CD4-positive, alpha-beta T cell (primary cell): ENCODE measurements around the gene CSF1. TPM values are rescaled to one million over a fixed set of nuclear protein-coding genes. Genes with fewer than 3 reads are reported as not detected.
"Not testable (repeated sequence)": the region's sequence is repeated elsewhere in the genome, so short reads cannot be mapped to it uniquely, and the experiment has no call there.

Experiments used
- ATAC-seq: fragments of 200-7000 bp; cut with Tn5 transposase; one replicate; pipeline ENCODE4 v1.10.0; 2022; ENCODE audit warnings: mild to moderate bottlenecking; ENCODE audit not compliant: poor library complexity
- CTCF ChIA-PET: fragments of 350-600 bp; sonication (Branson Sonifier 250); formaldehyde crosslinking; loops from one replicate; lab custom pipeline; 2021; ENCODE audit warnings: antibody characterized with exemption, inconsistent platforms; lab: Charles Lee
- POLR2A ChIA-PET: fragments of 350-600 bp; sonication (Branson Sonifier 250); formaldehyde crosslinking; loops from one replicate; lab custom pipeline; 2021; ENCODE audit warnings: antibody characterized with exemption, inconsistent platforms; lab: Charles Lee
- DNase-seq, 14 experiments: peaks; one replicate each; pipeline ENCODE4 v3.0.0-alpha.2; 2013 to 2020; ENCODE audit warnings: mixed read lengths in 2 of 14
- H3K27ac ChIP-seq, 2 donors: one replicate each; pipeline versions ENCODE4 v1.5.1 to v1.7.0; 2013; ENCODE audit warnings: low read length in 2 of 2, low read depth in 1 of 2, mild to moderate bottlenecking in 1 of 2
- H3K27me3 ChIP-seq, 2 experiments: 1 replicate in 1 of 2; 2 replicates in 1 of 2; pipeline versions ENCODE4 v1.6.1 to v1.7.0; 2013; ENCODE audit warnings: low read length in 2 of 2, control low read depth in 1 of 2, mild to moderate bottlenecking in 1 of 2, moderate library complexity in 1 of 2; ENCODE audit not compliant: insufficient read depth in 2 of 2, control insufficient read depth in 1 of 2
- H3K36me3 ChIP-seq: one replicate; pipeline ENCODE4 v1.6.1; 2013; ENCODE audit warnings: low read length, control low read depth; ENCODE audit not compliant: insufficient read depth
- H3K4me1 ChIP-seq: one replicate; pipeline ENCODE4 v1.6.1; 2013; ENCODE audit warnings: low read length, control low read depth; ENCODE audit not compliant: insufficient read depth
- H3K4me3 ChIP-seq: one replicate; pipeline ENCODE4 v1.5.1; 2013; ENCODE audit warnings: mild to moderate bottlenecking, low read length, moderate library complexity
- H3K9me3 ChIP-seq, 2 experiments: 1 replicate in 1 of 2; 2 replicates in 1 of 2; pipeline versions ENCODE4 v1.6.1 to v1.7.0; 2013; ENCODE audit warnings: low read length in 2 of 2, mild to moderate bottlenecking in 2 of 2, control low read depth in 1 of 2, moderate library complexity in 1 of 2; ENCODE audit not compliant: control insufficient read depth in 1 of 2, insufficient read depth in 1 of 2
- H3K27ac Mint-ChIP-seq: one replicate; pipeline ENCODE4 v1.8.0; 2020; ENCODE audit warnings: mixed read lengths
- H3K27me3 Mint-ChIP-seq: one replicate; pipeline ENCODE4 v1.8.0; 2021; ENCODE audit warnings: mixed read lengths
- H3K36me3 Mint-ChIP-seq: one replicate; pipeline ENCODE4 v1.8.0; 2021; ENCODE audit warnings: low read depth, mixed read lengths
- H3K4me1 Mint-ChIP-seq: one replicate; pipeline ENCODE4 v1.8.0; 2021; ENCODE audit warnings: low read depth, mixed read lengths
- H3K4me3 Mint-ChIP-seq: one replicate; pipeline ENCODE4 v1.8.0; 2020; ENCODE audit warnings: mild to moderate bottlenecking, mixed read lengths
- H3K9me3 Mint-ChIP-seq: one replicate; pipeline ENCODE4 v1.8.0; 2020; ENCODE audit warnings: mixed read lengths
- intact Hi-C, 2 experiments: fragments of 100-400 bp; cut with DNase I in 1 of 2; cut with micrococcal nuclease in 1 of 2; formaldehyde crosslinking; loops; one replicate each; pipeline versions ENCODE4 v1.15.1 to v1.9.0; 2023 to 2025; cut with DNase I, micrococcal nuclease
- total RNA-seq, 174 experiments: library from RNA in 2 of 174; stranded (reverse) in 2 of 174; gene quantifications; one replicate each; pipeline ENCODE4 v1.2.3 and lab custom pipeline; 2021 to 2026
- TF ChIP-seq, protein P1 (sequence below): fragments of 200-600 bp; IDR thresholded peaks from one replicate; pipeline ENCODE4 v1.8.0; 2022; ENCODE audit warnings: antibody characterized with exemption, mild to moderate bottlenecking

The CSF1 gene
- total RNA-seq, 2 experiments from 2014 or later: 6.5 to 6.7 TPM

GRCh38 chr1:109919303-109919702 lies 8.7 kb downstream of the CSF1 start:
- ATAC-seq (no peak), DNase-seq (no peak)
- ChIA-PET CTCF (no interaction called here), POLR2A (interaction anchor here (0.9 to 1.2 kb wide), 2 partner anchors 9 to 129 kb away, joined by 3 read pairs; partner anchors contain the start of gene CSF1)
- intact Hi-C loops: no loop called here
- Mint-ChIP-seq H3K9me3 (no peaks in the 10 kb centered on the region), H3K4me3 (no peak overlapping the region), H3K27ac (no peak overlapping the region), H3K36me3 (peaks cover 46% of the 10 kb centered on the region), H3K4me1 (no peaks in the 10 kb centered on the region), H3K27me3 (no peaks in the 10 kb centered on the region)
- peaks cover 0 to 12% of the 10 kb centered on the region in 2 experiments for H3K9me3 ChIP-seq
- H3K27me3 ChIP-seq: no peaks in the 10 kb centered on the region
- TF ChIP-seq, protein P1, sequence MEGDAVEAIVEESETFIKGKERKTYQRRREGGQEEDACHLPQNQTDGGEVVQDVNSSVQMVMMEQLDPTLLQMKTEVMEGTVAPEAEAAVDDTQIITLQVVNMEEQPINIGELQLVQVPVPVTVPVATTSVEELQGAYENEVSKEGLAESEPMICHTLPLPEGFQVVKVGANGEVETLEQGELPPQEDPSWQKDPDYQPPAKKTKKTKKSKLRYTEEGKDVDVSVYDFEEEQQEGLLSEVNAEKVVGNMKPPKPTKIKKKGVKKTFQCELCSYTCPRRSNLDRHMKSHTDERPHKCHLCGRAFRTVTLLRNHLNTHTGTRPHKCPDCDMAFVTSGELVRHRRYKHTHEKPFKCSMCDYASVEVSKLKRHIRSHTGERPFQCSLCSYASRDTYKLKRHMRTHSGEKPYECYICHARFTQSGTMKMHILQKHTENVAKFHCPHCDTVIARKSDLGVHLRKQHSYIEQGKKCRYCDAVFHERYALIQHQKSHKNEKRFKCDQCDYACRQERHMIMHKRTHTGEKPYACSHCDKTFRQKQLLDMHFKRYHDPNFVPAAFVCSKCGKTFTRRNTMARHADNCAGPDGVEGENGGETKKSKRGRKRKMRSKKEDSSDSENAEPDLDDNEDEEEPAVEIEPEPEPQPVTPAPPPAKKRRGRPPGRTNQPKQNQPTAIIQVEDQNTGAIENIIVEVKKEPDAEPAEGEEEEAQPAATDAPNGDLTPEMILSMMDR: no peak
- peaks cover 89% of the 10 kb centered on the region for H3K36me3 ChIP-seq
- no peak overlapping the region for H3K4me3 ChIP-seq
- H3K27ac ChIP-seq: no peak overlapping the region
- H3K4me1 ChIP-seq: peaks cover 12% of the 10 kb centered on the region

GRCh38 chr1:109920391-109920790 lies 9.7 kb downstream of the CSF1 start:
- H3K4me1 Mint-ChIP-seq, H3K27me3 Mint-ChIP-seq, H3K27me3 ChIP-seq, H3K4me3 ChIP-seq, H3K9me3 Mint-ChIP-seq, DNase-seq, ATAC-seq, H3K27ac Mint-ChIP-seq, intact Hi-C loops, H3K4me1 ChIP-seq, H3K4me3 Mint-ChIP-seq, H3K27ac ChIP-seq: not testable (repeated sequence)
- CTCF ChIA-PET: interaction anchor here (1.2 kb wide), 1 partner anchor 144 kb away, joined by 4 read pairs; no protein-coding TSS in a partner anchor
- H3K36me3 ChIP-seq: peaks cover 91% of the 10 kb centered on the region
- peaks cover 51% of the 10 kb centered on the region for H3K36me3 Mint-ChIP-seq
- peaks cover 0 to 12% of the 10 kb centered on the region in 2 experiments for H3K9me3 ChIP-seq
- POLR2A ChIA-PET: interaction anchor here (0.9 to 1.2 kb wide), 2 partner anchors 10 to 130 kb away, joined by 3 read pairs; partner anchors contain the start of gene CSF1

DNA sequence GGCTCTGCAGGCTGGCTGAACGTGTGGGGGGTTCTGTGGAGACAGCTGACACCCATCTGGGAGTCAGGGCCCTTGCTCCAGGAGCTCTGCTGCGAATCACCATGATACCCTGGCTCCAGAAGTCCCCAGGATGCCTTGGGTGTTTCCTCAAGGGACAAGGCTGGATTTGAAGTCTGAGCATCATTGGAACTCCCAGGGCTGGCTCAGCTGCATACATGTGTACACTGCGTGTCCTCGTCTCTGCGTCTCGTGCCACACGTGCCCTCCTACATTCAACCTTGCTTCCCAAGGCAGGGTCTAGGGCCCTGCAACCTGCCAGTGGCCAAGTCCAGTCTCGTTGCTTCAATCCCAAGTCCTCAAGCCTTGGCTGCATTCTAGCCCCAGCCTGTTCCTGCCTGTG lies 11.7 kb downstream of the CSF1 start:
- no peak overlapping the region for H3K27ac ChIP-seq
- peaks cover 0 to 12% of the 10 kb centered on the region in 2 experiments for H3K9me3 ChIP-seq
- no peak overlapping the region for H3K27ac Mint-ChIP-seq
- peaks cover 89% of the 10 kb centered on the region for H3K36me3 ChIP-seq
- H3K27me3 Mint-ChIP-seq: no peaks in the 10 kb centered on the region
- no peaks in the 10 kb centered on the region for H3K4me1 ChIP-seq
- CTCF ChIA-PET: no interaction called here
- intact Hi-C loops: no loop called here
- TF ChIP-seq, protein P1: no peak
- H3K4me3 Mint-ChIP-seq: no peak overlapping the region
- peaks cover 53% of the 10 kb centered on the region for H3K36me3 Mint-ChIP-seq
- DNase-seq (no peak), ATAC-seq (no peak)
- H3K4me3 ChIP-seq: no peak overlapping the region
- H3K27me3 ChIP-seq: no peaks in the 10 kb centered on the region
- H3K9me3 Mint-ChIP-seq: no peaks in the 10 kb centered on the region
- POLR2A ChIA-PET: no interaction called here
- H3K4me1 Mint-ChIP-seq: no peaks in the 10 kb centered on the region
